Activated CD8-positive, alpha-beta memory T cell treated with anti-CD3 and anti-CD28 coated beads, Interleukin-2, amount 50 U/mL, for 4 hours (primary cell): ENCODE measurements around the gene RHOJ.
"Not testable (repeated sequence)": the region's sequence is repeated elsewhere in the genome, so short reads cannot be mapped to it uniquely, and the experiment has no call there.

Experiments
- DNase-seq: peaks from one replicate; pipeline ENCODE4 v3.0.0-alpha.2; 2020

RHOJ gene

DNA sequence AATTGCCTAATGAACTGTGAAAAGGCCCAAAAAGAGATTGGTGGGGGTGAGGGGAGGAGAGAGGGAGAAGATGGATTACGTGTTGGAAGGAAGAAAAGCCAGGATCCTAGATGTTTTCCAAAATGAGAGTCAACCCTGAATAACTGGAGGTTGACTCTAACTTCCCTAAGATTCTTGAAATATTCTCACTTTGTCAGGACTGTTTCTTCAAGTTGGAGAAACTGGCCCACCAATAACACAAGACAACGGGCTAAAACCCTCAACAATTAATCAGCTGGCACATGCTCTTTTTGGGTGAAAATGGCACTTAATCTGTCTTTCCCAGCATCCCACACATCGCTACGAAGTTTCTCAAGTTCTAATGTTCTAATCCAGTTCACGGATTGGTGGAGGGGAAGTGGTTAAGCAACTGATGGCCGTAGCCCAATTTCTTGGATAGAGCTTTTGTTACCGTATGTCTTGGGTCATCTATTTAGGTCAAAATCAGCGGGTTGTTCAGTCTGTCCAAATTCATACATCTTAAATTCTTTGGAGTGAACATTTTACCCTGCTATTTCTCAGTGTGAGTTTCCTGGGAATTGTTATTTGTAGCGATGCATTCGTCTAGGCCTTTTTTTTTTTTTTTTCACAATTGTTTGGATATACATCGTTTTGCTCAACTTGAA is 65.5 kb downstream of the RHOJ start:
- DNase-seq = no peak

DNA sequence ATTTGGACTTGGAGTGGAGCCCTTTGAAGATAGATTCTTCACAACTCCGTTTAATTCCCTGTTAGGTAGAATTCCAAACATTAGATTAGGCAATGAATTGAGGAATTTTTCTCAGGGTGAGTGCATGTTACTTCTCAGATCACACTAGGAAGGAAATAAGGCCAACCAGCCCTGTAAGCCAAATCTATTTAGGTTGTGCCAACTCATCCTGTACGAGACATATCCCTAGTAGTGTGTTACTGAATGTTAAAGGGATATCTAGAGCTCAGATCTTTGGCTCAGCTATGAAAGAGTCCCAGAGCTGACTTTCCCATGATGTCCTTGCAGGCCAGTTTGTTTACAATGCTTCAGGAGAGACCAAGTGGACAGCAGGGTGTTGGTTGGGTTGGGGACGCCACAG is 68.9 kb downstream of the RHOJ start:
- no peak for DNase-seq

DNA sequence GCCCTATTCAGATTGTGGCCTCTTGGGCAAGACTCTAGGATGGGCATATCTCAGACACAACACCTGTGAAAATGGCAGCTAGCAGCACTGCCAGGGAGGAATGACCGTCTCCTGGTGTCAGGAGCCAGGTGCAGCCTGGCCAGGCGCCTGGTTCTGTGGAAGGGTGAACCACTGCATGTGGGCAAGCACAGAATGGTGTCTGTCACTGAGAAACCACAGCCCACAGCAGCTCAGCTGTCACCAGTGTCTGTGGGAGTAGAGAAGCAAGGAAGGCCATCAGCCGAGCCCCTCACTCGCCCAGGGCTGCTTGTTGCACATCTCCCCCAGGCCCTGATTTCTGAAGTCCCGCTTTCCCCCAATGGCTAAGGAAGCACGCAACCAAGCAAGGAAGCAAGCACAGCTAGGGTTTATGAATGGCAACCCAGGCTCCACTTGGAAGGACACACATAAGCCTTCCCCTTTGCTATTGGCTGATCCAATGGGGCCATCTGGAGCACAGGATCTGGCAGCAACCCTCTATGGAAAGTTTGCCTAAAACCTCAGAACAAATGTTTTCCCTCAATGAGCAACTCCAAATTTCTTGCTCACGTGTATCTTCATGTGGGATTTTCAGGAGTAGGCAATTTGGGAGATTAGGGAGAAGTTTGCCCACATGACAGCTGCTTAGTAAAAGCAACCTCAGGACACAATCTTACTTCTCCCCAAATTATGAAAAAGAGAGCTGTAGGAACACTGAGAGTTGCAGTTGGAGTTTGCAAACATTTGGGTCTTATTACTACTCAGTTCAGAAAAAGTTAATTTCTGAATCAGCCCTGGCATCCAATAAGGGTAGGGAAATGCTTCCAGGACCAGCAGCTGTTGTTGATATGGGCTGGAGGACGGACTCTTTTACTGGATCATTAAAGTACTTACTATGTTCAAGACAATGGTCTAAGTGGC is 69.7 kb downstream of the RHOJ start:
- no peak for DNase-seq

DNA sequence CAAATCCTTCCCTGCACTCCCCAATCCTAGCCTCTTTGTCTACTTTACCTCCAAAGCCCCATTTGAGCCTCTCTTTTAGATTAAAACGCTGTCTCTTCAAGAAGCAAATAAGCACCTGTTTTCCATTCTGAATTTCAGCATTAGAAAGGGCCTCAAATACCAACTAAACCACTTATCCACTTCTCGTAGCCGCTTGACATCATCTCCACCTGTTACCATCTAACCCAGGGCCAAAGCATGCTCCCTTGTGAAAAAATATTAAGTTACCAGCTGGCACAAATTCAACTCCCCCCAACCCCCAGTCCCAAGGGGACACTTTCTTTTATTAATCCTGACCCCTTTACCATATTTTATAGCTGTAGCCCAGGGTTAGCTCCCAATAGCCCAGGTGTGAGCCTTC is 71.4 kb downstream of the RHOJ start:
- DNase-seq = no peak

DNA sequence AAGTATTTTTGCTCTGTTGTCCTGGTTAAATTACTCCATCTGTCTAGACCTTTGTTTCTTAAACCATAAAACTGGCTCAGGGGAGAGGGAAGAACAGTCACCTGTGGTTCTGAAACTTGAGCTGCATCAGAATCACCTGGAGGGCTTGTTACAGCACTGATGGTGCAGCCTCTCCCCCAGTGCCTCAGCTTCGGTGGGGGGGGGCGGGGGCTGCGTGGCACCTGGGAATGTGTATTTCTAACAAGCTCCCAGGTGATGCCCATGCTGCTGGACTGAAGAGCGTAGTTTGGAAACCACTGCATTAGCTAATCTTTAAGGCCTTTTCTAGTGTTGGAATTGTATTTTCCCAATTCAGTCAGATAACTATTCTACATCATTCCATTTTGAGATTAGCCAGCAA is 71.8 kb downstream of the RHOJ start:
- no peak for DNase-seq

DNA sequence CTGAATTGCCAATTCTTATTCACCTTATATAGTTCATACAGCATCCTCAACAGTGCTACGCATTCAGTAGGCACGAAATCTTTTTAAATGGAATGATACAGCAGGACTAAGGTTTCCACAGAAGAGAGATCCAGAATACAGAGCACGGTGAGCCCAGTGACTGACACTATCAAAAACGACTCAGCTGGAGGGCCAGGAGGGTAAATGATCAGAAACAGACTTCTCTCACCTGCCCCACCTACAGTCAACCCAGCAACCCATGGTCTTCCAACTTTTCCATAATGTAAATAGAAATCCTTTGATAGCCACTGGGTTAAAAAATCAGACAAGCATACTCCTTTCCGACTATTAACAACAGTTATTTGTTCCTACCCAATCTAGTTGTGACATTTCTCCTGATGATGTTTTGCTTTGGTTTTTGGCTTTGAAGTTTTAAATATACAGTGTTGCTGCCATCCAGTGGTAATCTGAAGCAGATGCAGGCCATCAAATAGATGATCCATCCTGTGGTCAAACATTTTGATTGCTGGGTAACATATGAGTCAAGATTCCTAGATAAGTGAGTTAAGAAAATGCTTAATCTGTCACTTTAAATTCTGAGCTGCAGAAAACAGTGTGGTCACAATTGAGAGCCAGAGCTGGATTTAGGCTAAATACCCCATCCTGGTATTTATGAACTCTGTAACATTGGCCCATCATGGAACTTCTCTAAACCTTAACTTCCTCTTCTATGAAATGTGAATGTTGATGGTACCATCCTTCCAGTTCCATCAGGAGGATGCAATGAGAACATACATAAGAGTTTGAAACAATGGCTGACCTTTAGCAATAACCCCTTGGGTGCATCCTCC is 72.5 kb downstream of the RHOJ start:
- no peak for DNase-seq

DNA sequence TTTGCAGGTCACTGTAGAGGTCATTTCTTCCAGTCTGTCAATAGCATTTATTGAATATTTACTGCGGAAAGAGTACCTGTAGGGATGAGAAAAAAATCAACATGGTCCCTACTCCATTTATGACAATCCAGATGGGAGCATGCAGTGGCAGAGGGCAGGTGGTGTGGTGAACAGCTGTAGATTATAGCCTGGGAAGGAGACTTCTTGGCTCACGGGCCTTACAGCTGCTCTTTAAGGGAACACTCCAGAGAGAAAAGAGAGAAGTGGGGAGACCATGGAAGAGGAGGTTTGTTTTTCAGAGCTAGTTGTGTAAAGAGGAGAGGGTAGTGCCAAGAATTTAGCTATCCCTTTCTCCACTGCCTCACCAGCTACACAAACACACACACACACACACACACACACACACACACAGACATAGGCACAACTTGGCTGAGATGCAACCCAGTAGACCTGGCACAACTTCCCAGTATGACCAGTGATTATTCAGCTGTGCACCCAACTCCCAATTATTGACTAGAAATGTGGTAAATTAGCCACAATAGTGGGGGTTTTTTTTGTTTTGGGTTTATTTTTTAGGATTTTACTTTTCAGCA is 73.4 kb downstream of the RHOJ start:
- DNase-seq = no peak

DNA sequence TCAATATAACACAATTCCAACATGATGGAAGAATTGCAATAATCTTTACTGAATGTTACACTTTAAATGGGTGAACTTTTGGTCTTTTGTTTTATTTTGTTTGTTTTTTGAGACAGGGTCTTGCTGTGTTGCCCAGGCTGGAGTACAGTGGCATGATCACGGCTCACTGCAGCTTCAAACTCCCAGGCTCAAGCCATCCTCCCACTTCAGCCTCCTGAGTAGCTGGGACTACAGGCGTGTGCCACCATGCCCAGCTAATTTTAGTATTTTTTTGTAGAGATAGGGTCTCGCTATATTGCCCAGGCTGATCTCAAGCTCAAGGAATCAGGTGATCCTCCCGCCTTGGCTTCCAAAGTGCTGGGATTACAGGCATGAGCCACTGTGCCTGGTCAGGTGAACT is 75.7 kb downstream of the RHOJ start:
- DNase-seq = not testable (repeated sequence)

DNA sequence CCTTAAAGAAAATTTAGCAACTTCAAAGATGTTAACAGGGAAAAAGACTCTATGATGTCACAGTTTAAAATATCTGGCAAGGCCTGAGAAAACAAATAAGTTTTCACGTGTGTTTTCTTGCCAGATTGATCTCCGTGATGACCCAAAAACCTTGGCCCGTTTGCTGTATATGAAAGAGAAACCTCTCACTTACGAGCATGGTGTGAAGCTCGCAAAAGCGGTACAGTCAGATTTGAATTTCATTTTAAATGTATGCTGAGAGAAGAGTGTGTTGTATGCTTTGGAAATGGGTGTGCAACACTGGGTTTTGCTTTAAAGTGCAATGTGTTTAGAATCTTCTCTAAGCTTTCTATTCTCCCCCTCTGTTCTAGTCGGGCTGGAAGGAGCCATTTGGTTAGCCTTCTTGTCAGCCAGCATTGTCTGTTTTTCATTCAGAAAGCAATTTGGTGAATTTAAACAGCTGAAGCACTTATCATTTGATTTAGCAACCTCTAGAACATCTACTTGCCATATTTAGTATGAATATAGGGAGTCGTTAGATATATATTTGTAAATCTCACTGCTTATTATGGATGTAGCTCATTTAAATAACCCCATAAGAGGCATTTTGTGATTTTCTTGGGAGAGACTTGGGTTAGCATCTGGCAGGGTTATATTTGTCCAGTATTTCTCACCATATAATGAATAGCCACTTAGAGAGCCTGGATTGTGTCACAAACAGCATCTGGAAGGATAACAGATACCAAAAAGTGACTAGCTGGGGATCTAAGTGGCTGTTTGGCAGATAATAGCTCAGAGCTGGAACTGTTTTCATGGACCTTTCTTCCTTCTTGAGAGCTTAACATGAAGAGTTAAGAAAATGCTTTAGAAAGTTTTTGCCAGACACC is 79.0 kb downstream of the RHOJ start:
- no peak for DNase-seq

DNA sequence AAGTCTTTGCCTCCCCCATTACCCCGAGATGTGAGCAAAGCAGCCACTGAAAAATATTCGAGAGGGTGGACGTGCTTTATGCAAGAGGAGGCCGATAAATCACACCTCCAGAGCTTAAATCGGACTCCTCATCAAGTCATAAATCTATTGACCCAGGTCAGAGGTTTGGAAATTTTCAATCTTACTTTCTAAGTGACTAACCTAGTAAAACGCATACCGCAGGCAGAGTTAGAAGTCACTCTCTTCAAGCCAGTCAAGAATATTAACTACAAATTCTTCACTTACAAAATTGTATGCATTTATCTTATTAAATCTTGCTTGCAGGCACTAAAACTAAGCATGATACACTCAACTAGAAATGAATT is 79.6 kb downstream of the RHOJ start:
- DNase-seq = no peak

DNA sequence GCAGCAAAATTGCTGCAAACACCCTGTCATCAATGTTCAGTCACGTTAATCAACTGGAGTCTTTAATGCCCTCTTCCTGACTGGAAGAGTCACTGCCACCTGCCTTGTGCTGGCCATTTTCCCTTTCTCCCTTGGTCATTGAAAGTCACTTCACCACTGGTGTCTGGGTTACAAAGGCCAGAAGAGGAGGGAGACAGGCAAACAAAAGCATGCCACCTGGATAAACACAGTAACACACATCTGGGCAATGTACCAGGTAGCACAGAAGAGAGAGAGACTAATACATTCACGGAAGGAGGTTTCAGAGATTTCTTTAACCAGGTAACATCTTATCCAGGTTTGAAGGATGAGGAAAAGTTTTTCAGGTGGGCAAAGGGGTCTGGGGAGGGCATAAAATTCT is 81.8 kb downstream of the RHOJ start:
- DNase-seq = no peak

DNA sequence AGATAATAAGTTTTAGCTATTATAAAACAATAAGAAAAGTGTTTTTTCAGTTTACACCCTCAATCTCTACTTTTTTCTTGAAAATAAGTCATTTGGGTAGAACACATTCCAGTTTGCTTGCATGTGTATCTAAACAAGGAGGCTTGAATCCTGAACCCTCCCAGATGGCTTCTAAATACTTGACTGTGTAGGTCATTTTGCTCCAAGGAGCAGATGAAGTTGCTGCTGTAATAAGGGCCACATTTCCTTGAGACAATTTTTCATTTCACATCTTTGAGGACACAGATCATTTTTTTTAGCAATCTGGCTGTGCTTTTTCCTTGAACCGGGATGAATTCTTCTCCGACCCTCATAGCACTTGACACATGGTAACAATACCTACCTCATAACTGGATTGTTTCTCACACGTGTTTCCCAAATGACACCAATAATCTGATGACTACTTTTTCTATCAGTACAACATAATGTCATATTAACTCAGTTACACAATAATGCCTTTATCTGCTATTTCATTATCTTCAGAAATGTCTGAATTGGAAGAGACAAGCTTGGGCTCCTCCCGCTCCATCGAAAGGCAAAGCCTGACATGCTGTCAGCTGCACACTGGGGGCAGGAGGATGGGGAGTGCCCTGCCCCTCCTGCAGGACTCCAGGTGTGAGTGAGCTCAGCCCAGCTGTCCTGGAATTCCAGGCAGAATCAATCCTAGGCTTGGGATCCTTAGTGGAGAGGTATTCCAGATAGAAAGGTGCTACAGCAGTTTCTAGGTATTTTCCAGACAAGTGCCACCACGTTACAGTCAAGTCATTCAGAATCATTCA is 83.6 kb downstream of the RHOJ start:
- no peak for DNase-seq

DNA sequence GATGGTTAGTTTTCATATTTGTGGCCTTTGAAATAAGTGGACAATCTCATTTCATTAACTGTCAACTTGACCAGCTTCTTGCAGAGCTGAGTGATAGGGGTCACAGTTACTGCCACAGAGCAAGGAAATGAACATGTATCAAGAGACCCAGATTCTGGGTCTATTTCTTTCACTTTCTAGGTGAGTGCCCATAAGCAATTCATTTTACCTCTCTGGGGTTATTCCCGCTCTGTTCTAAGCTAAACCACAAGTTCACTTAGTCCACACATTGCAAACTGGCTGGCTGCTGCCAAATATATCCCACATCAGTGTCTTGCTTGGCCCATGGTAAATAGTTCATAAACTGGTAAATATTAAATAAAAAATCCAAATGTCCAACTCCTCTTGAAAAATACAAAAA is 84.6 kb downstream of the RHOJ start:
- DNase-seq = no peak

DNA sequence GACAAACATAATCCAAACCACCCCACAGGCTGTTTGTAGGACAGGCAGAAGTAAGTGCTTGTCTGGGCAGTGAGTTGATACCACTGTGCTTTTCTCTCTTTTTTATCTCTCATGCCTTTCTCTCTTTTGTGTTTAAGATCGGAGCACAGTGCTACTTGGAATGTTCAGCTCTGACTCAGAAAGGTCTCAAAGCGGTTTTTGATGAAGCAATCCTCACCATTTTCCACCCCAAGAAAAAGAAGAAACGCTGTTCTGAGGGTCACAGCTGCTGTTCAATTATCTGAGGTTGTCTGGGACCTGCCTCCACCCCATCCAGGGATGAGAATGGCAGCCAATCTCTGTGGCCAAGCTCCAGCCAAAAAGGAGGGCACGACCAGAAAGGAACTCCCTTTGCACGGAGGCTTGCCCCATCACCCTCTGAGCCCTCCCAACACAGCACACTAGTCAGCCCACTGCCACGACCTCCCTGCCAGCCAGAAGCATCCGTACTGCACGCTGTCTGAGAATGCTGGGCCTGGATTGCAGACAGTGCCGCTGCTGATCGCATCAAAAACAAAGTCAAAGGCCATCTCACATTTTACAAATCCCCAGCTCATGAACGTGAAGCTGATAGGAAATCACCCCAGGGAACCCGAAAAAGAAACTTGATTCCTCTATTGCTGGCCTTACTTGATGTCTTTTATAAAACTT is 86.6 kb downstream of the RHOJ start:
- no peak for DNase-seq

DNA sequence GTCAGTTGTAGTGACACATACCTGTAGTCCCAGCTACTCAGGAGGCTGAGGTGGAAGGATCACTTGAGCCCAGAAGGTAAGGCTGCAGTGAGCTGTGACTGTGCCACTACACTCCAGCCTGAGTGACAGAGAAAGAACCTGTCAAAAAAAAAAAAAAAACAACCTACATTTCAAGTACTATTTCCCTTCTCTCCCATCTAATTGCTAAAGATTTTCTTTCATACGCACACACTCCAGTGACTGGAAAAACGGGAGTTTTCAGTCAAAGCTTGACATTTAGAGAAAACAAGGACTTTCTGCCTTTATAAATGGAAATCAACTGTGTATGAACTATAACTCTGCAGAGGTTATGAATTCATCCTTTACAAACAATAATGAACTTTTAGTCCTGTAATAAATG is 88.6 kb downstream of the RHOJ start:
- no peak for DNase-seq

DNA sequence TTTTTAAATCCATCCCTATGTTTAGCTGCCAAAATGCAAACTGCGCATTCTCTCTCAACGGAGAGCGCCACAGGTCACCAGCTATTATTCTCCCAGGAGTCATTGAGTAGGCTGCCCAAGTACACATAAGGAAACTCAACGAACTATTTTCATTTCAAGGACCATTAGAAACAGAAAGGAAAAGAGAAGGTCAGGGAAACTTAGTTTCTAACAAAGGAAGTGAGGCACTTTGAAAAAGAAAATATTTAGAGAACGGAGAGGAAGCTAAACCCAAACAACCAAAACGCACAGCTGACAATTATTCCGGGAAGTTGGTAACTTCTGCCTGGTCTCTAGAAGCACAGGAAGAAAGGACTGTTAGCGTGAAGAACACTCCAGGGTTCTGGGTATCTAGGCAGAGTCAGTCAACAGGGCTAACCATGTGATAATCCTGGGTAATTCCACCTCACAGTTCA is 91.0 kb downstream of the RHOJ start:
- DNase-seq = no peak

DNA sequence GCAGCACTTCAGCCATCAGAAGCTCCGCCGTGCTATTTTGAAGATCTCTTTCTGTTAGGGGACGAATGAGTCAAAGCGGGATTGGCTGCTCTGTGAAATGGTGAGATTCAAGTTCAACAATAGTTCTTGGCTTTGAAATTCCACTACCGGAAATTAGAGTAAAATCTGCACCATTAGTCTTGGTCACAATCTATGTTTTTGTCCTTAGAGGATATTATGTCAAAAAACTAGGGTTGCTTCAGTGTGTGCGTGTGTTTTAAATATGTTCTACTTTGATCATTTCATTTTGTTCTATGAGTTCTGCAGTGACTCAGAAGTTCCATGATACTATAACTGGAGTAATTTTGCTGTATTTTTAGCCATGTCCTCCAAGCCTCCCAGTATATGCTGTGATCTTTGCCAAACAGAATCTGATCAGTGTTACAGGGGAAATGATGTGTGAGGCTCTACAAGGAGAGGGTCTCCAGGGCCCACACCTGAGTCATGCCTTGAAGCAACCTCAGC is 91.9 kb downstream of the RHOJ start:
- DNase-seq = no peak

DNA sequence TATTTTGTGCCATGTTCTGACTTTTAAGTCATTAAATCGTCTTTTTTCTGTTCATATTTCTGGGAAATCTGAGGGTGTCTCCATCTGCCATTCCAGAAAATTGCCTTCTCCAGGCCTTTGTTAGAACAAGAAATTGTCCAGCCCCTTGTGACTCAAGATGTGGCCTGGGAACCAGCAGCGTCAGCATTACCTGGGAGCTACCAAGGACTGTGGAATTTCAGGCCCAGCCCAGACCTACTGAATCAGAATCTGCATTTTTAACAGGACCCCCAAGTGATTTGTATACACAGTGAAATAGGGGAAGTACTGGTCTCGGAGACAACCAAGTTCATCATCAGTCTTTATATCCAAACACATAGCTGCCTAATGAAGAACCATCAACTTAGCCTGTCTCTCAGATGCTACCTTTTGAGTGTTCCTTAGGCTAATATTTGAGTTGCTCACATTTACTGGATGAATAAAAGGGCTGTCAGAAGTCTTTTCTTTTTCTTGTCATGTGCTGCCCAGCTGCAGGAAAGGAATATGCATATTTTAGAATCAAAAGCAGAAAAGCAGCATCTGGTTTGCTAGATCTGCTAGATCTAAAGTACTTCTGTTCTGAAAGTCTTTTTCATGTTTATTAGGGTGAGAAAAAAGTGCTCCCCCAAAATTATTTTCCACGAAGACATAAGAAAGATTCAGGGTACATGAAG is 93.3 kb downstream of the RHOJ start:
- DNase-seq = no peak

DNA sequence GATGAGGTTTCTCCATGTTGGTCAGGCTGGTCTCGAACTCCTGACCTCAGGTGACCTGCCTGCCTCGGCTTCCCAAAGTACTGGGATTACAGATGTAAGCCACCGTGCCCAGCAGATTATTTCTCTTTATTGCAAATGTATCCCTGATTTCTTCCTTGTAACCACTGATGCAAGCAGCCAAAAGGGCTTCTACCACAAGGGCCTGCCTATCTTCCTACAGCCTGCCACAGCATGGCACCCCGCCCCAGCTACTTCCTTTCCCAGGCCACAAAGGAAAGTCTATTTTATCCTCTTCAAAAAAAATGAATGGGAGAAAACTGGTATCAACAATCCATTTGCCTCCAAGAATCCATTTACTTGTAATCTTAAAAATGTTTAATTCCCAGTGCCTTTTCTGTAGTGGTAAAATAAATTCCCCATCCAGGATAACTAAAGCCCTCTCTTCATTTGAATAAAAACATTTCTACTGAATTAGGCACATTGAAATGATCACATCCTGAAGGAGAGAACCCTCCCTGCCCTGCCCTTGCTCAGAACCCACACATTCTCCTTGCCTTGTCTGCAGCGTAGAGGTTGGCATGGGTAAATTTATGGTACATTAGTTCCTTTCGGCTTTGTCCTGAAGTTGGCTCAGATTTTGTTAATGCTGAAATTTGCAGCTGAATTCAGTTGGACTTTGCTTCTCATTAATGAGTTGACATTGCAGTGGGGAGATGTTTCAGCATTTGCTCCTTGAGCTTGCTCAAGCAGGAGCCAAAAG is 95.3 kb downstream of the RHOJ start:
- no peak for DNase-seq
